HG02870 (cell line): ENCODE measurements around the gene PLD5.
A peak's percentile ranks its signal among the peaks of the same experiment; 100 is the strongest.
"Not testable (repeated sequence)": the region's sequence is repeated elsewhere in the genome, so short reads cannot be mapped to it uniquely, and the experiment has no call there.

Experiments used
- ATAC-seq: cut with Tn5 transposase; IDR thresholded peaks from one replicate; pipeline ENCODE4 v1.9.1; 2021; ENCODE audit warnings: mild to moderate bottlenecking, moderate library complexity; ENCODE audit not compliant: unreplicated experiment

The PLD5 gene

GRCh38 chr1:242308681-242309080 lies 215.8 kb downstream of the PLD5 start:
- not testable (repeated sequence) for ATAC-seq

- ATAC-seq: not testable (repeated sequence)
These were observed 230.7 kb downstream of the PLD5 start for GRCh38 chr1:242293781-242294180.

GRCh38 chr1:242288067-242288466 lies 236.4 kb downstream of the PLD5 start:
- not testable (repeated sequence) for ATAC-seq

GRCh38 chr1:242282758-242283485 lies 241.6 kb downstream of the PLD5 start:
- ATAC-seq: not testable (repeated sequence)

- ATAC-seq: not testable (repeated sequence)
These were observed 246.1 kb downstream of the PLD5 start for GRCh38 chr1:242278406-242278805.

GRCh38 chr1:242276769-242277168 lies 247.7 kb downstream of the PLD5 start:
- ATAC-seq: not testable (repeated sequence)

- ATAC-seq: not testable (repeated sequence)
These were observed 257.5 kb downstream of the PLD5 start for GRCh38 chr1:242267004-242267403.

DNA sequence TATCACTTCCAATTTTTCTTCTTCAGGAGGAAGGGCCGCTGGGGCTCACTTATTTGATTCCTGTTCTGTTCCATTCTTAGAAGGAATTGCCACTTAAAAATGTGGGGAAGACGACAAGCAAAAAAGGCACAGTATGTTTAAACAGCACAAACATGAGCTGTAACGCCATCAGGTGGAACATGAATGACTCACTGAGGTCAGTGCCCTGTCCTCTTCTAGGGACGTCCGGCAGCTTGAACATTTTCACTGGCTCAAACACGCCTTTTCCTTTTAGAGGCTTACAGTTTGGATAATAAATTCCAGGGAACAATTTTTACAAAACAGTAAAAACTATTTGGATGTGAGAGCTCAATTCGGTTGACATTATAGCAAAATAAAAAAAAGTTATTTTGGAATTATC lies 260.1 kb downstream of the PLD5 start:
- ATAC-seq: not testable (repeated sequence)

DNA sequence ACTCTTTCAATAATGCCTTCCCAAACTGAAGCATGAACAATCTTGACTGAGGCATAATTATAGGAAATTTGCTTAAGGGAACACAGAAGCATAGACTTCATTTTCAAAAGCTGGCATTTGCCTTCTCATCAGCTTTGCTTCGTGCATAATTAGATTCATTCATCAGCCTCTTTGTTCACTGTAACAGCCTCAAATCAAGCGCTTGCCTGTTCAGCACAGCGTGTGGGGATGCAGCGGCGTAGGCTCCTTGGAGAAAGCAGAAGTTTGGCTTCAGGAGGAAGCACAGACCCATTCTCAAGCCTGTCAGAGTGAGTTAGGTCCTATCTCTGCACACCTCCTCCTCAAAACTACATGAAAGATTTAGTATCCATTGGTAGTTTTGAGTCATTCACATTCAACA lies 279.2 kb downstream of the PLD5 start:
- no peak for ATAC-seq

- ATAC-seq: peak; percentile 87
These were observed 281.0 kb downstream of the PLD5 start for GRCh38 chr1:242243472-242243871.

GRCh38 chr1:242242983-242243382 lies 281.5 kb downstream of the PLD5 start:
- peak; percentile 8 for ATAC-seq

- no peak for ATAC-seq
These were observed 282.6 kb downstream of the PLD5 start for GRCh38 chr1:242241936-242242335.

DNA sequence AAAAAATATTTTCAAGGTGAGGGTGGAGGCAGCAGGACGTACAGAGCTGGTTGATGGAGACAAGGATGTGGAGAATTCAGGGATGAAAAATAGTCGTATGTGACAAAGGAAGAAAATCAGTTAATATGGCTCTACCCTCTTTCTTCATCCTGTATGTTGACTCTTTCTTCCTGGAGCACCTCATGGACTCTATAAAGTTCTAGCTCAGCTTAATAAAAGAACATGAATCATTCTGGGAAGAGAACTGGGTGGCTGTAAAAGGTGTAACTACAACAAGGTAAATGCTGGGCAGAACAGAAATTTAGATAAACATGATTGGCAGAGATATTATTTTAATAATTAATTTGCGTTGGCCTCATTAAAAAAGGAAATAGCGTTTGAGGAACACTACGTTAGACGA lies 283.8 kb downstream of the PLD5 start:
- ATAC-seq: no peak

GRCh38 chr1:242240077-242240476 lies 284.4 kb downstream of the PLD5 start:
- no peak for ATAC-seq

GRCh38 chr1:242239398-242239797 lies 285.1 kb downstream of the PLD5 start:
- ATAC-seq: no peak

GRCh38 chr1:242237051-242237450 lies 287.4 kb downstream of the PLD5 start:
- no peak for ATAC-seq

GRCh38 chr1:242228991-242229390 lies 295.5 kb downstream of the PLD5 start:
- ATAC-seq: no peak

DNA sequence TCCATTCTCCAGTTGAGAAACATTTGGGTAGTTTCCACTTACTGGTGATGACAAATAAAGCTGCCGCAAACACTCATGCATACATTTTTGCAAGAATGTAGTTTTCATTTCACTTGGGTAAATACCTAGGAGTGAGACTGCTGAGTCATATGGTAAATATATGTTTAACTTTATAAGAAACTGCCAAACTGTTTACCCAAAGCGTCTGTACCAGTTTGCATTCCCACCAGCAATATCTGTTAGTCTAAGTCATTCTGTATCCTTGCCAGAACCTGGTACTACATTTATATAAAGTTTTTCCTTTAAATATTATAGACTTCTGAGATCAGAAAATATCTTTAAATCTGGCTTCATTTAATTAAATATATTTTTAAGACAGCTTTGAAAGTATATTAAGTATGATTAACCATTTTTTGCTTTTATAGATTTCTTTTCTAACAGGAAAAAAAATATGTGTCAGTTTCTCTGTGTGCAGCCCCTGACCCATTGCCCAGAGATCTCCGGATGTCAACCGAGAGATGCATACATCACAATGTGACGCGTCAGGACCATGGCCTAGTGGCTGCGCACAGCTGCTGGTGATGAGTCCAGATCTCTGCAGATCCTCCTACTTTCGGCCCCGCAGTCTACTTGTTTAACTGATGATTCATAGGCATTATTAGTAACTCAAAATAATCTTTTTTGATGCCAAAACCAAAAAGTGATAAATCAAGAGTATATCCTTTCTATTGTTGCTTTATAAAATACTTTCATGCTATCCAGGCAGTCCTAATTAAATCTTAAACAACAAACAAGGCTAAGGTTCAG lies 298.5 kb downstream of the PLD5 start:
- ATAC-seq: peak; percentile 52

DNA sequence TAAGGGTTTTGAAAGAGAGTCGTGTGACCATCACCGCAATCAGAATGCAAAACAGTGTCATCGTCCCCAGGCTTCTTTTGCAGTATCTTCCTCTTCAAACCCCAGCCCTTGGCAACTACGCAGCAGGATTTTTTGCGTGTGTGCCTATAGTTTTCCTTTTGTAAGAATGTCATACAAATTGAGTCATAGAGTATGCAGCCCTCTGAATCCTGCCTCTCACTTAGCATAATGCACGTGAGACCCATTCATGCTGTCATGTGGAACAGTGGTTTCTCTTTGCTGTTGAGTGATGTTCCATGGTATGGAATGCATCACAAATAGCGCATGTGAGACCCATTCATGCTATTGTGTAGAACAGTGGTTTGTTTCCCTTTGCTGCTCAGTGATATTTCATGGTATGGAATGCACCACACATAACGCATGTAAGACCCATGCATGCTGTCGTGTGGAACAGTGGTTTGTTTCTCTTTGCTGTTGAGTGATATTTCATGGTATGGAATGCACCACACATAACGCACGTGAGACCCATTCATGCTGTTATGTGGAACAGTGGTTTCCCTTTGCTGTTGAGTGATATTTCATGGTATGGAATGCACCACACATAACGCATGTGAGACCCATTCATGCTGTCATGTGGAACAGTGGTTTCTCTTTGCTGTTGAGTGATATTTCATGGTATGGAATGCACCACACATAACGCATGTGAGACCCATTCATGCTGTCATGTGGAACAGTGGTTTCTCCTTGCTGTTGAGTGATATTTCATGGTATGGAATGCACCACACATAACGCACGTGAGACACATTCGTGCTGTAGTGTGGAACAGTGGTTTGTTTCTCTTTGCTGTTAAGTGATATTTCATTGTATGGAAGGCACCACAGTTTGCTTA lies 299.4 kb downstream of the PLD5 start:
- ATAC-seq: not testable (repeated sequence)

GRCh38 chr1:242224461-242224860 lies 300.0 kb downstream of the PLD5 start:
- no peak for ATAC-seq

DNA sequence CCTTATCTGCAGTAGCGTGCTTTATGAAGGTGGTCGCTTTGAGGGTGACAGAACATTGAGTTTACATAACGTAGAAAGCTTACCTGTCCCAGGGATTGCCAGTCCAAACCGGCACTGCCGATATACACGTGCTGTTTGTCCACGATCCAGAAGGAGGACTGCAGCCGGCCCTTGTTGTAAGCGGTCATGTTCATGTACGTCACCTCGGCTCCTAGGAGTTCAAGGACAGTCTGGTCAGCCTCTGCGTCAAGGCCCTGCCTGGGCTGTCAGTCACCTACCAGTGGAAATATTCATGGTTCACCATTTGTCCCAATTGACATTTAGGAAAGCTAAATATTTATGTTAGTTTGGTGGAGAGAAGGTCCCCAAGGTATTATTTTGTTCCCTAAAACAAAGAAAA lies 304.6 kb downstream of the PLD5 start:
- no peak for ATAC-seq
